Testis (tissue), 2 donors: ENCODE measurements around the gene CCDC127.
"Not testable (repeated sequence)": the region's sequence is repeated elsewhere in the genome, so short reads cannot be mapped to it uniquely, and the experiment has no call there.

Experiments
- CTCF ChIP-seq, 3 experiments: fragments of 450-650 bp in 2 of 3; fragments of 200-600 bp in 1 of 3; sonication (generic) in 1 of 3; IDR thresholded peaks; one replicate each; pipeline ENCODE4 v1.5.1; 2016 to 2019; ENCODE audit warnings: antibody characterized with exemption in 3 of 3, mild to moderate bottlenecking in 2 of 3, moderate library complexity in 1 of 3
- POLR2A ChIP-seq: fragments of 450-650 bp; IDR thresholded peaks from one replicate; pipeline ENCODE4 v1.6.1; 2017; ENCODE audit warnings: antibody characterized with exemption, mild to moderate bottlenecking, moderate library complexity

GRCh38 chr5:243683-244367 is 25.9 kb upstream of the CCDC127 start:
- TF ChIP-seq POLR2A; CTCF (IDR thresholded peaks at IDR 0.05): not testable (repeated sequence)
